ENCODE measurements around the gene PTPN14.

- TF ChIP-seq, protein P1, sequence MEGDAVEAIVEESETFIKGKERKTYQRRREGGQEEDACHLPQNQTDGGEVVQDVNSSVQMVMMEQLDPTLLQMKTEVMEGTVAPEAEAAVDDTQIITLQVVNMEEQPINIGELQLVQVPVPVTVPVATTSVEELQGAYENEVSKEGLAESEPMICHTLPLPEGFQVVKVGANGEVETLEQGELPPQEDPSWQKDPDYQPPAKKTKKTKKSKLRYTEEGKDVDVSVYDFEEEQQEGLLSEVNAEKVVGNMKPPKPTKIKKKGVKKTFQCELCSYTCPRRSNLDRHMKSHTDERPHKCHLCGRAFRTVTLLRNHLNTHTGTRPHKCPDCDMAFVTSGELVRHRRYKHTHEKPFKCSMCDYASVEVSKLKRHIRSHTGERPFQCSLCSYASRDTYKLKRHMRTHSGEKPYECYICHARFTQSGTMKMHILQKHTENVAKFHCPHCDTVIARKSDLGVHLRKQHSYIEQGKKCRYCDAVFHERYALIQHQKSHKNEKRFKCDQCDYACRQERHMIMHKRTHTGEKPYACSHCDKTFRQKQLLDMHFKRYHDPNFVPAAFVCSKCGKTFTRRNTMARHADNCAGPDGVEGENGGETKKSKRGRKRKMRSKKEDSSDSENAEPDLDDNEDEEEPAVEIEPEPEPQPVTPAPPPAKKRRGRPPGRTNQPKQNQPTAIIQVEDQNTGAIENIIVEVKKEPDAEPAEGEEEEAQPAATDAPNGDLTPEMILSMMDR (IDR thresholded peaks at IDR 0.05; ENCODE audit: insufficient read depth, low read length) = no peak
- no peak for TF ChIP-seq POLR2AphosphoS5 (IDR thresholded peaks at IDR 0.05; ENCODE audit: low read depth)
- TF ChIP-seq, protein P2, sequence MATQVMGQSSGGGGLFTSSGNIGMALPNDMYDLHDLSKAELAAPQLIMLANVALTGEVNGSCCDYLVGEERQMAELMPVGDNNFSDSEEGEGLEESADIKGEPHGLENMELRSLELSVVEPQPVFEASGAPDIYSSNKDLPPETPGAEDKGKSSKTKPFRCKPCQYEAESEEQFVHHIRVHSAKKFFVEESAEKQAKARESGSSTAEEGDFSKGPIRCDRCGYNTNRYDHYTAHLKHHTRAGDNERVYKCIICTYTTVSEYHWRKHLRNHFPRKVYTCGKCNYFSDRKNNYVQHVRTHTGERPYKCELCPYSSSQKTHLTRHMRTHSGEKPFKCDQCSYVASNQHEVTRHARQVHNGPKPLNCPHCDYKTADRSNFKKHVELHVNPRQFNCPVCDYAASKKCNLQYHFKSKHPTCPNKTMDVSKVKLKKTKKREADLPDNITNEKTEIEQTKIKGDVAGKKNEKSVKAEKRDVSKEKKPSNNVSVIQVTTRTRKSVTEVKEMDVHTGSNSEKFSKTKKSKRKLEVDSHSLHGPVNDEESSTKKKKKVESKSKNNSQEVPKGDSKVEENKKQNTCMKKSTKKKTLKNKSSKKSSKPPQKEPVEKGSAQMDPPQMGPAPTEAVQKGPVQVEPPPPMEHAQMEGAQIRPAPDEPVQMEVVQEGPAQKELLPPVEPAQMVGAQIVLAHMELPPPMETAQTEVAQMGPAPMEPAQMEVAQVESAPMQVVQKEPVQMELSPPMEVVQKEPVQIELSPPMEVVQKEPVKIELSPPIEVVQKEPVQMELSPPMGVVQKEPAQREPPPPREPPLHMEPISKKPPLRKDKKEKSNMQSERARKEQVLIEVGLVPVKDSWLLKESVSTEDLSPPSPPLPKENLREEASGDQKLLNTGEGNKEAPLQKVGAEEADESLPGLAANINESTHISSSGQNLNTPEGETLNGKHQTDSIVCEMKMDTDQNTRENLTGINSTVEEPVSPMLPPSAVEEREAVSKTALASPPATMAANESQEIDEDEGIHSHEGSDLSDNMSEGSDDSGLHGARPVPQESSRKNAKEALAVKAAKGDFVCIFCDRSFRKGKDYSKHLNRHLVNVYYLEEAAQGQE (IDR thresholded peaks at IDR 0.05; ENCODE audit: insufficient replicate concordance, low read depth) = no peak
- no peak for TF ChIP-seq SPI1 (IDR thresholded peaks at IDR 0.05; ENCODE audit: borderline replicate concordance, low read depth)
- no peak for TF ChIP-seq GABPA (IDR thresholded peaks at IDR 0.05; ENCODE audit: low read depth)
These were observed 19.0 kb upstream of the PTPN14 start for GRCh38 chr1:214570442-214570841.
